GM12874 (cell line): ENCODE results near the gene REC114.

Source experiments
- CTCF ChIP-seq: IDR thresholded peaks from 2 replicates; pipeline ENCODE4 v1.5.1; 2011; ENCODE audit warnings: low read depth, mild to moderate bottlenecking, control low read depth, low read length, moderate library complexity; ENCODE audit not compliant: insufficient read depth

The REC114 gene

GRCh38 chr15:73522011-73522410 is 79.0 kb downstream of the REC114 start:
- TF ChIP-seq CTCF, result no peak

- TF ChIP-seq CTCF, result no peak
Observed at GRCh38 chr15:73524919-73525318, 82.0 kb downstream of the REC114 start.

- TF ChIP-seq CTCF, result no peak
Observed at GRCh38 chr15:73527598-73527997, 84.6 kb downstream of the REC114 start.

GRCh38 chr15:73530649-73531048 is 87.7 kb downstream of the REC114 start:
- no peak for TF ChIP-seq CTCF

GRCh38 chr15:73538123-73538522 is 95.2 kb downstream of the REC114 start:
- no peak for TF ChIP-seq CTCF

- TF ChIP-seq CTCF, result no peak
Observed at GRCh38 chr15:73538563-73539211, 95.7 kb downstream of the REC114 start.

- no peak for TF ChIP-seq CTCF
Observed at GRCh38 chr15:73539212-73540128, 96.5 kb downstream of the REC114 start.
